ENCODE data around the gene TEKT2.

Gene TEKT2, protein sequence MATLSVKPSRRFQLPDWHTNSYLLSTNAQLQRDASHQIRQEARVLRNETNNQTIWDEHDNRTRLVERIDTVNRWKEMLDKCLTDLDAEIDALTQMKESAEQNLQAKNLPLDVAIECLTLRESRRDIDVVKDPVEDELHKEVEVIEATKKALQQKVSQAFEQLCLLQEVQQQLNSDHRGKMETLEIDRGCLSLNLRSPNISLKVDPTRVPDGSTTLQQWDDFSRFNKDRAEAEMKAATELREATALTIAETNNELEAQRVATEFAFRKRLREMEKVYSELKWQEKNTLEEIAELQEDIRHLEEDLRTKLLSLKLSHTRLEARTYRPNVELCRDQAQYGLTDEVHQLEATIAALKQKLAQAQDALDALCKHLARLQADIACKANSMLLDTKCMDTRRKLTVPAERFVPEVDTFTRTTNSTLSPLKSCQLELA

DNA sequence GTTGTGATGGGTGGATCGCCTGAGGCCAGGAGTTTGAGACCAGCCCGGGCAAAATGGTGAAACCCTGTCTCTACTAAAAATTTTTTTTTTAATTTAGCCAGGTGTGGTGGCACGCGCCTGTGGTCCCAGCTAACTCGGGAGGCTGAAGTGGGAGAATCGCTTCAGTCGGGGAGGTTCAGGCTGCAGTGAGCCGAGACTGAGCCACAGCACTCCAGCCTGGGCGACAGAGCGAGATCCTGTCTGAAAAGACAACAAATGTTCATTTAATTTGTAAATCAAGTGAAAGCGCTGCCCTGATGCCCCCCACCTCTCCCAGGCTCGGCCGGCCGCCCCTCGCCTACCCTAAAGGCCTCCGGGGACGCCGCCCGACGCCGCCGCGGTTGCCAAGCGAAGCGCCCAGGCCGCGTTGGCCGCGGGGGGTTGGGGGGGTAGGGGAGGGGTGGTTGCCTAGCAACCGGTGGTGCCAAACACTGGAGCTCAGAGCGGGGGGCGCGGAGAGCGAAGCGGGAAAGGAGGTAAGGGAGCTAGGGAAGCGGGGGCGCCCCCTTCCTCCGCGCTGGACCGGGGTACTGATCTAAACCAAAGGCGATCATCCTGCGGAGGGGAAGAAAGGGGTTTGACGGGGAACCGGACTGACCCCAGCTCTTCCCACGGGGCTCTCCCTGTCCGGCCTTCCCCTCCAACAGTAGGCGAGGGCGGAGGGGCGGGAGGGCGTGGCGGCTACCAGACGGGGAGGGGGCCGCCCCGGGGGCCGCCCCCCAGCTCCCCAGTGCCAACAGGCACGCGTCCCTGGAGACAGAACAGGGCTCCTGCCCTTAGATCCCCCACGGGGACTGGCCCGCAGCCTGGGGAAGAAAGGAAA lies at the start of gene TEKT2:
TSS of gene TEKT2 (plus strand) at position 460 of the 862 bp plus-strand sequence. CDS start 828 bp downstream, outside the sequence.
- DNase-seq, result peak; percentile 21

DNA sequence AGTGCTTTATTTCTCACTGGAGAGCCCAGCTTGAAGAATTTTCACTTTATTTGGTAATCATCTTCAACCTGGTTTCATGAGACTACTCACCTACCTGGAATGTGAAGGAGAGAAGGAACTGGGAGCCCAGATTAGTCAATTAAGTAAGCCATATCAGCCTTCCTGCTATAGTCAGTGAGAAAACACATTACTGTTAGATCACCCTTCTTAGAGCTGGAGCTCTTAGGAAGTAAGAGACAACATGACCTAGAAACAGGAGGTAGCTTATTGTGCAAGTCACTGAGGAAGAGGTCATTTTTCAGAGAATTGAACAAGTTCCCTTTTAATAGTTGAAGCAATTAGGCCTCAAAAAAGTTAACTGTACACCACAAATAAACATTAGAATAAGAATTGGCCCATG lies 49.2 kb upstream of the TEKT2 start:
- no peak for DNase-seq

DNA sequence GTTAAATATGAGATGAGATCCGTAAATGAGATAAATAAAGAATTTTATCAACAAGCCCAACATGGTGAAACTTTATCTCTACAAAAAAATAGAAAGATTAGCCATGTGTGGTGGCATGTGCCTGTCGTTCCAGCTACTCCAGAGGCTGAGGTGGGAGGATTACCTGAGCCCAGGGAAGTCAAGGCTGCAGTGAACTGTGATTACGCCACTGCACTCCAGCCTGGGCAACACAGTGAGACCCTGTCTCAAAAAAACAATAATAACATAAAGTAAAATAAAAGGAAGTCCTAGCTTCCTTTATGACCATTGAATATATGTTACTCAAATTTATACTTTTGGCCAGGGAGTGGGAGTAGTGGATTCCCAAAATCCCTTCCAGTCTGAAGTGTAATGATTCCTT lies 48.7 kb upstream of the TEKT2 start:
- no peak for DNase-seq

DNA sequence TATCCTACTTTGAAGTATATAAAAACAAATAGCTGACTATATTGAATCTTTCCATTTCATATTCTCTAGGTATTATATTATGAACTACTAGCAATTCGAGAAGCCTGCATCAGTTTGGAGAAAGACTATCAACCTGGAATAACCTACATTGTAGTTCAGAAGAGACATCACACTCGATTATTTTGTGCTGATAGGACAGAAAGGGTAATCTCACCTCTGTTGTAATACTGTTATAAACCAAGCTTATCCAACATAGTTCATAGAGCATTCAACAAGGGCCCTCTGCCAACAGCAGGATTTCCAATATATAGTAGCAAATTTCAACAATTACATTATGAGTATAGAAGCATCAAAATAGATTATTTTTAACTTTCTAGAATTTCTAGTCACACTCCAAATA lies 43.7 kb upstream of the TEKT2 start:
- no peak for DNase-seq

DNA sequence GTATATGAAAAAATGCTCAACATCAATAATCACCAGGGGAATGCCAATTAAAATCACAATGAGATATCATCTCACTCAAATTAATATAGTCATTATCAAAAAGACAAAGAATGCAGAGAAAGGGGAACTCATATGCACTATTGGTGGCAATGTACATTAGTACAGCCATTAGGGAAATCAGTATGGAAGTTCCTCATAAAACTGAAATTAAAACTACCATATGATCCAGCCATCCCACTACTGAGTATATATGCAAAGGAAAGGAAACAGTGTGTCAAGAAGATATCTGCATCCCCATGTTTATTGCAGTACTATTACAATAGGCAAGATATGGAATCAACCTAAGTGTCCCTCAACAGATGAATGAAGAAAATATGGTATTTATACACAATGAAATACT lies 32.1 kb upstream of the TEKT2 start:
- no peak for DNase-seq

DNA sequence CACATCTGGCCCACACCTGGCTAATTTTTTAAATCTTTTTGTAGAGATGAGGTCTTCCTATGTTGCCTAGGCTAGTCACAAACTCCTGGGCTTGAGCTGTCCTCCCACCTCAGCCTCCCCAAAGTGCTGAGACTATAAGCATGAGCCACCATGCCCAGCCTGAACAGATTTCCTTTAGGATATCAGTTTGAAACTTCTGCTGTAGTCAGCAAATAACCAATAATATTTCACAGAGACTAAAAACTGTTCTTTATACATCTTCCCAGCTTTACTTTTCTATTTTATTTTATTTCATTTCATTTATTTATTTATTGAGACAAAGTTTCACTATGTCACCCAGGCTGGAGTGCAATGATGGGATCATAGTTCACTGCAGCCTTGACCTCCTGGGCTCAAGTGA lies 29.9 kb upstream of the TEKT2 start:
- DNase-seq, result no peak

DNA sequence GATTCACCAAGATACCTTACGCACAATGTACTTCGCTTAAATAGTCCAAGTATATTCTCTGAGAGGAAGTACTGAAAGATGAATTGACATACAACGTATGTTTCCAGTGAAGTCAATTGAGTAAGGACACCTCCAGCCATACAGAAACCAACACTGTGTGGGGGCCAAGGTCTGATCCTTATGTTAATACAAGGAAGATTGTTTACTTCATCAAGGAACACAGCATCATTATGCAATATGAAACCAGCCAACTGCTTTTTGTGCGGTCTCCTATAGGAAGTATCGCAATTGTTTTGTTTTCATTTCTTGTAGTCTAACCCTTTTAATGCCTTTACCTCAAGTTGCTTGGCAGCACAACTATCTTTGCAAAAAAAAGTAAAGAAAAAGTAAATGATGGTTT lies 28.2 kb upstream of the TEKT2 start:
- no peak for DNase-seq

DNA sequence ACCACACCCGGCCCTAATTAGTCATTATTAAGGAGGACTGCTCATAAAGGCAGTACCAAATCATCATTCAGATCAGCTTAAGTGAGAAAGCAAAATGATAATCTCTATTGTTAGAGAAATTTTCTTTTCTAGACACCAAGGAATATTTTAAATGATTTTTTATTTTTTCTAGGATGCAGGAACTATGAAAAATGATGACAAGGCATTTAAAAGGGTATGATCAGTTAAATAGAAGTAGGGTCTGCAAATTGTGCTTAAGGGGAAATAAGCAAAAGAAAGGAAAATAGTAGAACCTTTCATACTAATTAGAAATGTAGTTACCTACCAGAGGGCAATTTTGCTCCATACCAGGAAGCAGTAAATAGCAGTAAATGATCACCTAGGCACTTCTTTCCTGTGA lies 21.6 kb upstream of the TEKT2 start:
- DNase-seq, result no peak

DNA sequence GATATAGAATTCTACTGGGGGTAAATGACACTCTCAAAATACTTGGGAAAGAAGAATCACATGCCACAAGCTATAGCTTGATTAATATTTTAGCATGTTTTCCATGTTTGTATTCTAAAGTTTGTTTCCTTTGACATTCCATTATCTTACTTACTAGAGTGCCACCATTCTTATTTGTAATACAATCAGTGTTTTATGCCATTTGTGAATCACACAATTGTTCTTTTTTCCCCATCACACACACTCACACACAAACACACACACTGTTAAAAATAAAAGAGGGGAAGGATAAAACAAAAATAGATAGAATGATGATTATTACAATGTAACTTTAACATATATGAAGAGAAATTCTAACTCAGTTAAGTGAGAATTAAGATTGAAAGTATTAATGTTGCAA lies 16.0 kb upstream of the TEKT2 start:
- no peak for DNase-seq

DNA sequence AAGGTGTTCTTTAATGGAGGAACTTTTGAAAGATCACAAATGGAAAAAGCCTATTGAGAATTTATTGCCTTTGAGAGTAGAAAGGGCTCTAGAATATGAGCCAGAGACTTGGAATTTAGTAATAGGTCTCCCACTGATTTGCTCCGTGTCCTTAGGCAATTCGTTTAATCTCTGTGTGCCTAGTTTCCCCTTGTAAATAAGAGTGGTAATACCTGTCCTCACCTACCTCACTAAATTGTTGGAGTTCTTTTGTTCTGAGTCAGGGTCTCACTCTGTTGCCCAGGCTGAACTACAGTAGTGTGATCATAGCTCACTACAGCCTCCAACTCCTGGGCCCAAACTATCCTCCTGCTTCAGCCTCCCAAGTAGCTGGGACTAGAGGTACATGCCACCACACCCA lies 15.0 kb upstream of the TEKT2 start:
- DNase-seq, result no peak

DNA sequence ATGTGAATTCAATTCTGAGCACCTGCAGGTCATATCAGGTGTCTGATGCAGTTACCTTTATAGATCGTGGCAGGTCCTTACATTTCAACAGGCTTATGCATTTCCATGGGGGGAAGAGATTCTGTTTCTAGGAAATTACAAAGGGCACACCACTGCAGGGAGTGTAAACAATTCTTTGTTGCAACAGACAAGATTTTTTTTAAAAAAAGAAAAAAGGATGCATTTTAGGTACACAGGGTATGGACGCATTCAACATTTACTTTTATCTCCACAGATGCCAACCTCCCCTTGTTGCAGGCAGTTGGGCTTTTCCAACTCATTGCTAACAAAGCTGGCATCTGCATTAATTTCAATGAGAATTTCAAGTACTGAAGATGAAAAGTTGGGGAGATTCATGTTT lies 13.5 kb upstream of the TEKT2 start:
- no peak for DNase-seq

DNA sequence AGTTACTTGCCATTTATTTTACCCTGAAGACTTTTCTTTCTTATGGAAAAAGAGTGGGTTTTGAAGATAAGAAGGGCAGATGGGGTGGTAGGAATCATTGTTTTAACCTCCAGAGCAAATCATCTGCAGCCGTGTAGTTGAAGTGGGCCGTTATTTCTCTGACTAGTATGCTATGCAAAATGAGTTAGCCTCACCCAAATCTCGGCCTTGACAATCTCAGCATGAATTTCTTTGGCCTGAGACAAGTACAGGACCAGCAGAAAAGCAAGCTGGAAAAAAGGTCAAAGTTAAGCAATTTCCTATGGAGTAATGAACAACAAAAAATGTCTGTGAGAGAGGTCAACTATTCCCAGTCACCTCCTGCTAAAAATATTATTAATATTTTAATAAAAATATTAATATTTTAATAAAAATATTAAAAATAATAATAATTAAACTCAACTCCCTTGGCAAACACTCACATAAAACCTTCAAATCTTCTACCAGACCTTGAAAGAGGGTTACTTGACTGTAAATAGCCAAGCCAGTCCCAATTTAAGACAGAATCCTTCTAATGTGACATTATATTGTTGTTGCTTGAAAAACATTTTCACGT lies 6.8 kb upstream of the TEKT2 start:
- DNase-seq, result no peak

DNA sequence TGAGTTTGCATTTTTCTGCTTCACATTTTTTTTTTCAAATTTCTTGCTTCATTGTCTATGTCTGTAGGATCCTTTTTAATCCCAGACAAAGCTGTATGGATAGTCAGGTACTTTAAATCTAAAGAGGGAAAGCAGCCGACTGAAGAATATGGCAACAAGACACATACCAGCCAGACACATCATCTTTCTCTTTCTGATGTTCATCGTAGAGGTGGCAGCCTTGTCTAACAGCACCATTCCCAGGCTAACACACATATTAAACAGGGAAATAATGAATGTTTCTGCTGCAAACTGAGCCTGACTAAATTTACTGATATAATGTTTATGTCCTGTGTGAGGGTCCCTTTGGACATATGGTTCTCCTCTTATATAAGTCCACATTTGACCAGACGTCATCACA lies 3.7 kb upstream of the TEKT2 start:
- no peak for DNase-seq

DNA sequence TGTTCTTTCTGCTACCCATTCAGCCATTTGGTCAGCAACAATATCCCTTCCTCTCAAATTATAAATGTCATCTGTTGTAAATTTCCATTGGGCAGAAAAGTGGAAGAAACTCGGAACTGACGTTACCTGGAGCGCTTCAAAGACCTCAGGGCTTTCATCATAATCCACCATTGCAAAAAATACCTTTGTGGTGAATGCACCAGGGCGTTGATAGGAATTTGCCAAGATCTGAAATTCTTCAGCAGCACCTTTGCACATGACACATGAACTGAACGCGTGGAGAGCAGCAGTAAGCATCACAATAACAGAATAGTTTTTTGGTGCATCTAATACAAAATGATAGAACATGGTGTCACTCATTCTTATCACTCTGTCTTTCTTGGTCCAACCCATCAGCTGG lies 3.1 kb upstream of the TEKT2 start:
- no peak for DNase-seq

DNA sequence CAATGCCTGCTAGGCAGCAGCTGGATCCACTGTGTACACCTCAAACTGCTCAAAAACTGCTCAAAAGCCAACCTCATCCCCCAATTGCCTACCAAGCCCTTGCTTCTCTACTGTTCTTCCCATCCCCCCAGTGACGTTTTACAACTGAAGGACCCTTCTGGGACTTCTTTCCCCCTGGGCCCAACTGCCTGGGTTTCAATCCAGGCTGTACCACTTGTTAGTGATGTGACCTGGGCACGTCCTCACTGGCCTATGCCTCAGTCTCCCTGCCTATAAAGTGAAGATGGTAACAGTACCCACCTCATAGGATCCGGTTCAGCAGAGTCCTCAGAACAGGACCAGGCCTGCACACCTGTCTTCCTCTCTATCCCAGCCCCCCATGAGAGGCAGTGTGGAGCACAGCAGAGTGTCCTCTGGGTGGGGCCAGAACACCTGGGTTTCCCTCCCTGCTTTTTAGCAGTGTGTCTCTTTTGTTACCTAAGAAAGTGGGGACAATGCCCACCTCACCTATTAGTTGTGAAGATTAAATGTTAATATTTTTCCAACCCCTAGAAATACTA lies 1.9 kb upstream of the TEKT2 start:
- no peak for DNase-seq

DNA sequence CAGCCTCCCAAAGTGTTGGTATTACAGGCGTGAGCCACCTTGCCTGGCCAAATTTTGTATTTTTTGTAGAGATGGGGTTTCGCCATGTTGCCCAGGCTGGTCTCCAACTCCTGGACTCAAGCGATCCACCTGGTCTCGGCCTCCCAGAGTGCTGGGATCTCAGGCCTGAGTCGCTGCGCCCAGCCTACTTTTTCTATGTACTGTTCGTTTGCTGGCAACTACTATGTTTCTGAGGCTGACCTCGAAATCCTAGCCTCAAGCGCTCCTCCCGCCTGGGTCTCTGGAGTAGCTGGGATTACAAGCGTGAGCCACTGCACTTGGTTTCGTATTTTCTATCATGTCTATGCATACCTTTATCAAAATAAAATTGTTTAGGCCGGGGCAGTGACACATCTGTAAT lies 675 bp upstream of the TEKT2 start:
- DNase-seq, result no peak

DNA sequence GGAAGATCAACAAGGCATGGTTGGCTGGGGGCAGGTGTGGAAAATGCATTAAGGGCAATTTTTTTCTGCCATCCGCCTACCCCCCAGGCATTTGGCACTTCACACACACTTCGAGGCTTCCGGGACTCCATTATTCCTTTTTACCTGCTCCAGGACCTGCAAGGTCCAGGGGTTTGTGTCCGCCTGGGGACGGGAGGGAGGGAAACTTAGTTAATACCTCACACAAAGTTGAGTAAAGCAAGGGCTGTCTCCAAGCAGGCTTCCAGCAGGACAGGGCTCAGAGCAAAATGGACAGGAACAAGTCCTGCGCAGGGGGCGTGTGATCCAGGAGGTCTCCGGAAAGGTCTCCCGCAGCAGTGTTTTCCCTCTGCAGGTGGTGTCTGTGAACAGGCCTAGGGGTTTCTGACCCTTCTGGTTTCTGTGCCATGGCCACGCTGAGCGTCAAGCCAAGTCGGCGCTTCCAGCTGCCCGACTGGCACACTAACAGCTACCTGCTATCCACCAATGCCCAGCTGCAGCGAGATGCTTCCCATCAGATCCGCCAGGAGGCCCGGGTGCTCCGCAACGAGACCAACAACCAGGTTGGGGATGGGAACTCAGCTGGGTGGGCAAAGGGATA lies 712 bp downstream of the TEKT2 start:
- no peak for DNase-seq

DNA sequence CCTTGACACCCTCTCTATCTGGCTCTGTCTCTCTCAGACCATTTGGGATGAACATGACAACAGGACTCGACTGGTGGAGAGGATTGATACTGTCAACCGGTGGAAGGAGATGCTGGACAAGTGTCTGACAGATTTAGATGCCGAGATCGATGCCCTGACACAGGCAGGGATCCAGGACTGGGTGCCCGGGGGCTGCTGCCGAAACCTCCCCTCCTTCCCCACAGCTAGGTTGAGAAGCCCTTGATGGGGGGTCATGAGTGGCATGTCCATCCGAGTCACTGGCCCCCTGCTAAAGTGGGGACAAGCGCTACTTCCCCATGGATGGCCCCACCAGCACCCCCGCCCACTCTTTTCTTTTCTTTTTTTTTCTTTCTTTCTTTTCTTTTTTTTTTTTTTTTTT lies 1.2 kb downstream of the TEKT2 start:
- no peak for DNase-seq

DNA sequence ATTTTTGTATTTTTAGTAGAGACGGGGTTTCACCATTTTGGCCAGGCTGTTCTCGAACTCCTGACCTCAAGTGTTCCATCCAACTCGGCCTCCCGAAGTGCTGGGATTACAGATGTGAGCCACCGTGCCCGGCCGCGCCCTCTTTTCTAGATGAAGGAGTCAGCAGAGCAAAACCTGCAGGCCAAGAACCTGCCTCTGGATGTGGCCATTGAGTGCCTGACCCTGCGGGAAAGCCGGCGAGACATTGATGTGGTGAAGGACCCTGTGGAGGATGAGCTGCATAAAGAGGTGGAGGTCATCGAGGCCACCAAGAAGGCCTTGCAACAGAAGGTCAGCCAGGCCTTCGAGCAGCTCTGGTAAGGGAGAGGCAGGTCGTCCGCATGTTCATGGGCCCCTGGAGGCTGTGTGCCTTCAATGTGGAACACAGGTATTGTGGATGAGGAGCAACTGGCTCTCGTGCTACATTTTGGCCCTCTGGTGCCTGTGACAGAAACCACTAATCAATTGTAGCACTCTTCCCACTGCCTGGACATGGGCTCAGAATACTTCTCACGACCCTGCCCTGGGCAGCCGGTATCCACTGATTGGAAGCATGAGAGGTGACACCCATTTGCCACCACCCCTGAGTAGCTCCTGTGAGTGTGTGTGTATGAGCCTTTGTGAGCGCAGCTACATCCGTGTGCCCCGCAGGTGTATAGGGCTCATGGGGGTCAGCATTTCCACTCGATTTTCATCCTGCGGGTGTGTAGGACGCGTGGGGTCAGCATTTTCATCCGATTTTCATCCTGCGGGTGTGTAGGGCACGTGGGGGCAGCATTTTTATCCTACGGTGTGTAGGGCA lies 2.0 kb downstream of the TEKT2 start:
- DNase-seq, result no peak

DNA sequence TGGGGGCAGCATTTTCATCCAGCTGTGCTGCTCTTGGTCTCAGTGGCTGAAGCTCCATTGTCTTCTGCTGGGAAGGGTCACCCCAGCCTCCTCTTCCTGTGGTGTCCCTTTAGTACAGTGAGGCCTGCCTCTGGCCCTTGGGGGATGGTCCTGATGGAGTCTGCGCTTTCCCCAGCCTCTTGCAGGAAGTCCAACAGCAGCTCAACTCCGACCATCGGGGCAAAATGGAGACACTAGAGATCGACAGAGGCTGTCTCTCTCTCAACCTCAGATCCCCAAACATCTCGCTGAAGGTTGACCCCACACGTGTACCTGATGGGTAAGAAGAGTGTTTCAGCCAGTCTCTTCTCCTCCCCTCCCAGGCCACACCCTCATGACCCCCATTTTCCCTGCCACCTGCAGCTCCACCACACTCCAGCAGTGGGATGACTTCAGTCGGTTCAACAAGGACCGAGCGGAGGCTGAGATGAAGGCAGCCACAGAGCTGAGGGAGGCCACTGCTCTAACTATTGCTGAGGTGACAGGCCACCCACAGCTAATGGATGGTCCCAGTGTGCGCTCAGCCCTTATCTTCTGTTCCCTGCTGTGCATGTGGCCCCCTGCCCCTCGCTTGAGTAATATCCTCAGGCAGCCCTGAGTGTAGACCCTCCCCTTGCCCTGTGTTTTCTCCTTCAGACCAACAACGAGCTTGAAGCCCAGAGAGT lies 2.8 kb downstream of the TEKT2 start:
- DNase-seq, result no peak
